ENCODE data around the gene CLEC19A.

Gene CLEC19A

GRCh38 chr16:19284207-19284606 is 1.3 kb upstream of the CLEC19A start:
- DNase-seq (ENCODE audit: extremely low read depth, low read depth), result no peak
- no peak for TF ChIP-seq CTCF (IDR thresholded peaks at IDR 0.05; ENCODE audit: low read depth, low read length)

- no peak for DNase-seq (ENCODE audit: extremely low read depth, low read depth)
- TF ChIP-seq CTCF (IDR thresholded peaks at IDR 0.05; ENCODE audit: low read depth, low read length), result no peak
Measured at GRCh38 chr16:19286827-19287226, 1.3 kb downstream of the CLEC19A start.

- no peak for DNase-seq (ENCODE audit: extremely low read depth, low read depth)
- no peak for TF ChIP-seq CTCF (IDR thresholded peaks at IDR 0.05; ENCODE audit: low read depth, low read length)
Measured at GRCh38 chr16:19287241-19287640, 1.7 kb downstream of the CLEC19A start.

- no peak for TF ChIP-seq CTCF (IDR thresholded peaks at IDR 0.05; ENCODE audit: low read depth, low read length)
- DNase-seq (ENCODE audit: extremely low read depth, low read depth), result no peak
Measured at GRCh38 chr16:19288872-19289799, 3.6 kb downstream of the CLEC19A start.

GRCh38 chr16:19289811-19290485 is 4.4 kb downstream of the CLEC19A start:
- TF ChIP-seq CTCF (IDR thresholded peaks at IDR 0.05; ENCODE audit: low read depth, low read length), result no peak
- no peak for DNase-seq (ENCODE audit: extremely low read depth, low read depth)

- no peak for TF ChIP-seq CTCF (IDR thresholded peaks at IDR 0.05; ENCODE audit: low read depth, low read length)
- no peak for DNase-seq (ENCODE audit: extremely low read depth, low read depth)
Measured at GRCh38 chr16:19290860-19291259, 5.3 kb downstream of the CLEC19A start.

- no peak for DNase-seq (ENCODE audit: extremely low read depth, low read depth)
- TF ChIP-seq CTCF (IDR thresholded peaks at IDR 0.05; ENCODE audit: low read depth, low read length), result no peak
Measured at GRCh38 chr16:19291475-19291874, 5.9 kb downstream of the CLEC19A start.
